H9 (cell line): ENCODE measurements around the gene C9orf43. TPM values are rescaled to one million over a fixed set of nuclear protein-coding genes. Genes with fewer than 3 reads are reported as not detected.

ENCODE experiments used
- DNase-seq: peaks from one replicate; pipeline ENCODE4 v3.0.0-alpha.2; 2017
- H2AFZ ChIP-seq: one replicate; pipeline ENCODE4 v1.6.1; 2013; ENCODE audit warnings: mild to moderate bottlenecking, low read length, control low read depth, moderate library complexity
- H2AK5ac ChIP-seq: 2 replicates; pipeline ENCODE4 v1.6.1; 2013; ENCODE audit warnings: low read length, control low read depth, mixed read lengths; ENCODE audit not compliant: insufficient read length
- H2BK120ac ChIP-seq: one replicate; pipeline ENCODE4 v1.6.1; 2013; ENCODE audit warnings: low read depth, mild to moderate bottlenecking, low read length, control low read depth, inconsistent platforms; ENCODE audit not compliant: poor library complexity, severe bottlenecking
- H2BK12ac ChIP-seq: 2 replicates; pipeline ENCODE4 v1.6.1; 2013; ENCODE audit warnings: low read length, control low read depth, mixed read lengths, low read depth; ENCODE audit not compliant: insufficient read length
- H2BK15ac ChIP-seq: 2 replicates; pipeline ENCODE4 v1.6.1; 2013; ENCODE audit warnings: low read depth, low read length, control low read depth
- H2BK20ac ChIP-seq: one replicate; pipeline ENCODE4 v1.6.1; 2013; ENCODE audit warnings: low read depth, mild to moderate bottlenecking, low read length, control low read depth, inconsistent platforms; ENCODE audit not compliant: poor library complexity, severe bottlenecking
- H2BK5ac ChIP-seq: 2 replicates; pipeline ENCODE4 v1.6.1; 2013; ENCODE audit warnings: low read length, control low read depth, mixed read lengths; ENCODE audit not compliant: insufficient read length
- H3K14ac ChIP-seq: 2 replicates; pipeline ENCODE4 v1.6.1; 2013; ENCODE audit warnings: low read length, control low read depth; ENCODE audit not compliant: insufficient read depth
- H3K18ac ChIP-seq: 2 replicates; pipeline ENCODE4 v1.6.1; 2013; ENCODE audit warnings: low read depth, mild to moderate bottlenecking, mixed read lengths, low read length, control low read depth; ENCODE audit not compliant: insufficient read length
- H3K23ac ChIP-seq: 2 replicates; pipeline ENCODE4 v1.6.1; 2013; ENCODE audit warnings: low read length, control low read depth, mixed read lengths, low read depth; ENCODE audit not compliant: insufficient read length
- H3K23me2 ChIP-seq: 2 replicates; pipeline ENCODE4 v1.6.1; 2013; ENCODE audit warnings: low read depth, mild to moderate bottlenecking, mixed read lengths, low read length, control low read depth; ENCODE audit not compliant: insufficient read length, poor library complexity, severe bottlenecking
- H3K27ac ChIP-seq: 2 replicates; pipeline ENCODE4 v1.5.1; 2013; ENCODE audit warnings: low read length, control low read depth, mixed read lengths, low read depth; ENCODE audit not compliant: insufficient read length
- H3K27me3 ChIP-seq: 2 replicates; pipeline ENCODE4 v1.6.1; 2013; ENCODE audit warnings: low read length, control low read depth, inconsistent platforms; ENCODE audit not compliant: insufficient read depth
- H3K4ac ChIP-seq: 2 replicates; pipeline ENCODE4 v1.6.1; 2013; ENCODE audit warnings: low read depth, mild to moderate bottlenecking, control low read depth, inconsistent platforms, low read length, moderate library complexity
- H3K4me1 ChIP-seq: 2 replicates; pipeline ENCODE4 v1.6.1; 2013; ENCODE audit warnings: low read length, control low read depth, inconsistent platforms; ENCODE audit not compliant: insufficient read depth
- H3K4me2 ChIP-seq: 2 replicates; pipeline ENCODE4 v1.6.1; 2013; ENCODE audit warnings: low read length, control low read depth, mixed read lengths; ENCODE audit not compliant: insufficient read length, insufficient read depth
- H3K56ac ChIP-seq: 2 replicates; pipeline ENCODE4 v1.6.1; 2013; ENCODE audit warnings: low read depth, mild to moderate bottlenecking, mixed read lengths, low read length, control low read depth; ENCODE audit not compliant: insufficient read length
- H3K79me1 ChIP-seq: 2 replicates; pipeline ENCODE4 v1.6.1; 2013; ENCODE audit warnings: low read depth, mild to moderate bottlenecking, moderate library complexity, low read length, control low read depth, inconsistent platforms; ENCODE audit not compliant: insufficient read depth, poor library complexity, severe bottlenecking
- H3K79me2 ChIP-seq: 2 replicates; pipeline ENCODE4 v1.6.1; 2013; ENCODE audit warnings: low read length, control low read depth, inconsistent platforms; ENCODE audit not compliant: insufficient read depth
- H3K9ac ChIP-seq: 2 replicates; pipeline ENCODE4 v1.6.1; 2013; ENCODE audit warnings: low read length, control low read depth, mixed read lengths; ENCODE audit not compliant: insufficient read length; ENCODE audit errors: extremely low read depth
- H3K9me3 ChIP-seq: one replicate; pipeline ENCODE4 v1.6.1; 2013; ENCODE audit warnings: low read depth, low read length, inconsistent platforms; ENCODE audit not compliant: control insufficient read depth
- H3T11ph ChIP-seq: one replicate; pipeline ENCODE4 v1.6.1; 2013; ENCODE audit warnings: mild to moderate bottlenecking, low read length, control low read depth, inconsistent platforms
- H4K20me1 ChIP-seq: one replicate; pipeline ENCODE4 v1.6.1; 2013; ENCODE audit not compliant: control insufficient read depth, insufficient read length, insufficient read depth
- H4K5ac ChIP-seq: 2 replicates; pipeline ENCODE4 v1.6.1; 2013; ENCODE audit warnings: low read depth, mild to moderate bottlenecking, mixed read lengths, low read length, control low read depth; ENCODE audit not compliant: insufficient read length
- H4K8ac ChIP-seq: replicated peaks from 2 replicates; pipeline ENCODE4 v1.6.1; 2013; ENCODE audit warnings: low read length, control low read depth, mixed read lengths, low read depth; ENCODE audit not compliant: insufficient read length
- H4K91ac ChIP-seq: 2 replicates; pipeline ENCODE4 v1.6.1; 2013; ENCODE audit warnings: low read depth, mild to moderate bottlenecking, moderate library complexity, mixed read lengths, low read length, control low read depth; ENCODE audit not compliant: insufficient read length
- H3K27ac Mint-ChIP-seq, 3 experiments: 2 replicates in 2 of 3; 3 replicates in 1 of 3; pipeline ENCODE4 v1.8.0; 2020 to 2021; ENCODE audit warnings: mixed read lengths in 3 of 3, mild to moderate bottlenecking in 1 of 3, moderate library complexity in 1 of 3
- H3K27me3 Mint-ChIP-seq: 2 replicates; pipeline ENCODE4 v1.8.0; 2021; ENCODE audit warnings: low read depth, mild to moderate bottlenecking, moderate library complexity, mixed read lengths
- H3K36me3 Mint-ChIP-seq, 3 experiments: 2 replicates in 2 of 3; 3 replicates in 1 of 3; pipeline ENCODE4 v1.8.0; 2020 to 2021; ENCODE audit warnings: low read depth in 3 of 3, mixed read lengths in 3 of 3; ENCODE audit not compliant: insufficient read depth in 1 of 3
- H3K4me1 Mint-ChIP-seq, 2 experiments: 2 replicates each; pipeline ENCODE4 v1.8.0; 2020; ENCODE audit warnings: mixed read lengths in 2 of 2
- H3K4me3 Mint-ChIP-seq, 2 experiments: 2 replicates in 1 of 2; 3 replicates in 1 of 2; pipeline ENCODE4 v1.8.0; 2020 to 2021; ENCODE audit warnings: mild to moderate bottlenecking in 2 of 2, mixed read lengths in 2 of 2, moderate library complexity in 1 of 2
- H3K9me3 Mint-ChIP-seq, 2 experiments: 2 replicates in 1 of 2; 3 replicates in 1 of 2; pipeline ENCODE4 v1.8.0; 2020; ENCODE audit warnings: mild to moderate bottlenecking in 2 of 2, mixed read lengths in 2 of 2, moderate library complexity in 1 of 2
- WGBS: extraction: QIAGEN DNeasy Blood & Tissue Kit; methylation state at CpG from one replicate; pipeline ENCODE4 v1.1.7; 2013; ENCODE audit warnings: missing lambda C conversion rate, low lambda C conversion rate, mixed read lengths; ENCODE audit not compliant: insufficient read length; ENCODE audit errors: extremely low coverage; 5-methylcytosine and 5-hydroxymethylcytosine counted together
- total RNA-seq: library from RNA; stranded (reverse); gene quantifications from 2 replicates; pipeline ENCODE4 v1.2.1, GENCODE V29; 2021
- TF ChIP-seq, protein P1 (sequence below): fragments of 200-600 bp; sonication (generic); conservative IDR thresholded peaks from 3 replicates; pipeline ENCODE4 v1.8.0; 2021; ENCODE audit warnings: antibody characterized with exemption, mild to moderate bottlenecking

Gene C9orf43
- total RNA-seq, 1 experiment from 2014 or later = 0.57 TPM

DNA sequence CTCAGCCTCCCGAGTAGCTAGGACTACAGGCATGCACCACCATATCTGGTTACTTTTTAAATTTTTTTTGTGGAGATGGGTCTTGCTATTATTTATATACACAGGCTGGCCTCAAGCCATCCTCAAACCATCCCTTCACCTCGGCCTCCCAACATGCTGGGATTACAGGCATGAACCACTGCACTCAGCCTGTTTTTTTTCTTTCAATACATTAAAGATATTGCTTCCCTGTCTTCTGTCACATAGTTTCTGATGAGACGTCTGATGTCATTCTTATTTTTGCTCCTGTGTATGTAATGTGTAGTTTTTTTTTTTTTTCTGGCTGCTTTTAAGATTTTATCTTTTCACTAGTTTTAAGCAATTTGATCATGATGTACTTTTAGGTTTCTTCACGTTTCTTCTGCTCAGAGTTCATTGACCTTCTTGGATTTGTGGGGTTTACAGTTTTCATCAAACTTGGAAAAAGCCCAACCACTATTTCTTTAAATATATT lies 41.6 kb downstream of the C9orf43 start:
- Histone ChIP-seq H3K9me3 (no peaks in the 10 kb centered on the region), H3K27ac (no peak overlapping the region), H4K20me1 (no peaks in the 10 kb centered on the region), H4K91ac (no peak overlapping the region), H2BK5ac (no peak overlapping the region), H3K9ac (no peak overlapping the region), H2AFZ (no peak overlapping the region), H3K4me2 (no peak overlapping the region), H2BK12ac (no peak overlapping the region), H4K8ac (no peak overlapping the region), H2BK15ac (no peak overlapping the region), H3K23me2 (no peaks in the 10 kb centered on the region), H3K56ac (no peak overlapping the region), H2BK20ac (no peak overlapping the region), H3K27me3 (no peaks in the 10 kb centered on the region), H4K5ac (no peak overlapping the region), H3K79me1 (no peaks in the 10 kb centered on the region), H3T11ph (no peak overlapping the region), H2AK5ac (no peak overlapping the region), H3K18ac (no peak overlapping the region), H3K79me2 (no peaks in the 10 kb centered on the region), H3K4ac (no peak overlapping the region), H2BK120ac (no peak overlapping the region), H3K14ac (no peak overlapping the region), H3K23ac (no peak overlapping the region), H3K4me1 (no peaks in the 10 kb centered on the region; the same call in 1 of the 2 replicates)
- no peak overlapping the region for H3K27ac Mint-ChIP-seq
- TF ChIP-seq, protein P1, sequence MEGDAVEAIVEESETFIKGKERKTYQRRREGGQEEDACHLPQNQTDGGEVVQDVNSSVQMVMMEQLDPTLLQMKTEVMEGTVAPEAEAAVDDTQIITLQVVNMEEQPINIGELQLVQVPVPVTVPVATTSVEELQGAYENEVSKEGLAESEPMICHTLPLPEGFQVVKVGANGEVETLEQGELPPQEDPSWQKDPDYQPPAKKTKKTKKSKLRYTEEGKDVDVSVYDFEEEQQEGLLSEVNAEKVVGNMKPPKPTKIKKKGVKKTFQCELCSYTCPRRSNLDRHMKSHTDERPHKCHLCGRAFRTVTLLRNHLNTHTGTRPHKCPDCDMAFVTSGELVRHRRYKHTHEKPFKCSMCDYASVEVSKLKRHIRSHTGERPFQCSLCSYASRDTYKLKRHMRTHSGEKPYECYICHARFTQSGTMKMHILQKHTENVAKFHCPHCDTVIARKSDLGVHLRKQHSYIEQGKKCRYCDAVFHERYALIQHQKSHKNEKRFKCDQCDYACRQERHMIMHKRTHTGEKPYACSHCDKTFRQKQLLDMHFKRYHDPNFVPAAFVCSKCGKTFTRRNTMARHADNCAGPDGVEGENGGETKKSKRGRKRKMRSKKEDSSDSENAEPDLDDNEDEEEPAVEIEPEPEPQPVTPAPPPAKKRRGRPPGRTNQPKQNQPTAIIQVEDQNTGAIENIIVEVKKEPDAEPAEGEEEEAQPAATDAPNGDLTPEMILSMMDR = no peak
- WGBS = no CpG with 5 or more reads among the region's 4 CpGs
- H3K4me3 Mint-ChIP-seq = no peak overlapping the region
- no peaks in the 10 kb centered on the region for H3K9me3 Mint-ChIP-seq
- H3K36me3 Mint-ChIP-seq = no peaks in the 10 kb centered on the region
- H3K27me3 Mint-ChIP-seq = no peaks in the 10 kb centered on the region
- H3K4me1 Mint-ChIP-seq = peaks cover 22 to 24% of the 10 kb centered on the region in 2 experiments
- no peak for DNase-seq
